Thyroid gland (tissue), 4 donors: ENCODE results near the gene DPP6.

Experiments used
- POLR2A ChIP-seq, 2 donors: fragments of 450-650 bp; IDR thresholded peaks; one replicate each; pipeline ENCODE4 v1.6.1; 2017; ENCODE audit warnings: antibody characterized with exemption in 2 of 2, mild to moderate bottlenecking in 2 of 2, moderate library complexity in 1 of 2
- TF ChIP-seq, protein P1 (sequence below), 6 experiments: fragments of 200-600 bp in 3 of 6; fragments of 450-650 bp in 3 of 6; sonication (generic) in 3 of 6; IDR thresholded peaks; one replicate each; pipeline ENCODE4 v1.5.1; 2016 to 2019; ENCODE audit warnings: antibody characterized with exemption in 6 of 6, mild to moderate bottlenecking in 2 of 6, inconsistent platforms in 1 of 6, moderate library complexity in 1 of 6

DNA sequence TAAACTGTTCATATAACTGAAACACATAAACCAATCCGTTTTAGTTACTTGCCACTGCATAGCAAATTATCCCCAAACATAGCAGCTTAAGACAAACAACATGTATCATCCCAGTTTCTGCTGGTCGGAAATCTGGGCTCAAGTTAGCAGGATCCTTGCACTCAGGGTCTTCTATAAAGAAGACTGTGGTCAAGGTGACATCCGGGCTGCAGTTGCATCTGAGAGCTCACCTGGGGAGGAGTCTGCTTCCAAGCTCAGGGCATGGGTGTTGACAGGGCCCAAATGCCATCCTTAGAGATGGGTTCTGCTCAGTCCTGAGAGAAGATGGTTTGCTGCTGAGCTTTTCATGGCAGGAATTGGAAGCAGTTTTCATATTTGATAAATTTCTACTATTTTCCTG is 519.6 kb downstream of the DPP6 start:
- TF ChIP-seq, protein P1, sequence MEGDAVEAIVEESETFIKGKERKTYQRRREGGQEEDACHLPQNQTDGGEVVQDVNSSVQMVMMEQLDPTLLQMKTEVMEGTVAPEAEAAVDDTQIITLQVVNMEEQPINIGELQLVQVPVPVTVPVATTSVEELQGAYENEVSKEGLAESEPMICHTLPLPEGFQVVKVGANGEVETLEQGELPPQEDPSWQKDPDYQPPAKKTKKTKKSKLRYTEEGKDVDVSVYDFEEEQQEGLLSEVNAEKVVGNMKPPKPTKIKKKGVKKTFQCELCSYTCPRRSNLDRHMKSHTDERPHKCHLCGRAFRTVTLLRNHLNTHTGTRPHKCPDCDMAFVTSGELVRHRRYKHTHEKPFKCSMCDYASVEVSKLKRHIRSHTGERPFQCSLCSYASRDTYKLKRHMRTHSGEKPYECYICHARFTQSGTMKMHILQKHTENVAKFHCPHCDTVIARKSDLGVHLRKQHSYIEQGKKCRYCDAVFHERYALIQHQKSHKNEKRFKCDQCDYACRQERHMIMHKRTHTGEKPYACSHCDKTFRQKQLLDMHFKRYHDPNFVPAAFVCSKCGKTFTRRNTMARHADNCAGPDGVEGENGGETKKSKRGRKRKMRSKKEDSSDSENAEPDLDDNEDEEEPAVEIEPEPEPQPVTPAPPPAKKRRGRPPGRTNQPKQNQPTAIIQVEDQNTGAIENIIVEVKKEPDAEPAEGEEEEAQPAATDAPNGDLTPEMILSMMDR (IDR thresholded peaks at IDR 0.05), result no peak
- no peak for TF ChIP-seq POLR2A (IDR thresholded peaks at IDR 0.05)
